Activated CD4-positive, CD25-positive, alpha-beta regulatory T cell treated with anti-CD3 and anti-CD28 coated beads, Interleukin-2, amount 50 U/mL, for 24 hours (primary cell): Measurements from ENCODE around the gene KRT33B.
"Not testable (repeated sequence)": the region's sequence is repeated elsewhere in the genome, so short reads cannot be mapped to it uniquely, and the experiment has no call there.

Experiments
- ATAC-seq, 2 donors: fragments of 150-1000 bp; cut with Tn5 transposase; one replicate each; pipeline ENCODE4 v1.10.0; 2021; ENCODE audit warnings: mild to moderate bottlenecking in 1 of 2, moderate library complexity in 1 of 2

The KRT33B gene

GRCh38 chr17:41369713-41370112, at the start of gene KRT33B:
Gene KRT33B (minus strand): TSS chr17:41369813. CDS start chr17:41369750, 63 bp downstream.
- ATAC-seq = no peak

GRCh38 chr17:41418116-41418860, 48.7 kb upstream of the KRT33B start:
- ATAC-seq = no peak

GRCh38 chr17:41417576-41418015, 48.0 kb upstream of the KRT33B start:
- ATAC-seq = no peak

GRCh38 chr17:41417127-41417526, 47.5 kb upstream of the KRT33B start:
- no peak for ATAC-seq

GRCh38 chr17:41416479-41416878, 46.9 kb upstream of the KRT33B start:
- no peak for ATAC-seq

- no peak for ATAC-seq
These were observed 46.3 kb upstream of the KRT33B start for GRCh38 chr17:41415833-41416335.

GRCh38 chr17:41415411-41415810, 45.8 kb upstream of the KRT33B start:
- ATAC-seq = no peak

- no peak for ATAC-seq
These were observed 44.4 kb upstream of the KRT33B start for GRCh38 chr17:41413982-41414381.

- no peak for ATAC-seq
These were observed 43.8 kb upstream of the KRT33B start for GRCh38 chr17:41413353-41413957.

GRCh38 chr17:41411072-41411840, 41.6 kb upstream of the KRT33B start:
- no peak for ATAC-seq

- ATAC-seq = no peak
These were observed 37.6 kb upstream of the KRT33B start for GRCh38 chr17:41407226-41407625.

- ATAC-seq = no peak
These were observed 36.6 kb upstream of the KRT33B start for GRCh38 chr17:41406205-41406604.

- peak in 1 of 2 donors; percentile 89 for ATAC-seq
These were observed 34.5 kb upstream of the KRT33B start for GRCh38 chr17:41404024-41404671.

GRCh38 chr17:41403404-41404023, 33.9 kb upstream of the KRT33B start:
- peak in 1 of 2 donors; percentile 89 for ATAC-seq

GRCh38 chr17:41402161-41402560, 32.5 kb upstream of the KRT33B start:
- ATAC-seq = no peak

GRCh38 chr17:41396996-41397660, 27.5 kb upstream of the KRT33B start, which contains the start of gene KRT31:
Gene KRT31 (minus strand): TSS chr17:41397608. CDS start chr17:41397539, 69 bp downstream.
- ATAC-seq = no peak

GRCh38 chr17:41396340-41396739, 26.7 kb upstream of the KRT33B start:
- no peak for ATAC-seq

- no peak for ATAC-seq
These were observed 26.0 kb upstream of the KRT33B start for GRCh38 chr17:41395611-41396010.

- not testable (repeated sequence) for ATAC-seq
These were observed 25.4 kb upstream of the KRT33B start for GRCh38 chr17:41395044-41395443.

GRCh38 chr17:41394254-41394996, 24.8 kb upstream of the KRT33B start:
- no peak for ATAC-seq

- ATAC-seq = no peak
These were observed 24.2 kb upstream of the KRT33B start for GRCh38 chr17:41393826-41394225.
